Neural cell (in vitro differentiated cells): Measurements from ENCODE around the gene GLUL. TPM values are rescaled to one million over a fixed set of nuclear protein-coding genes. Genes with fewer than 3 reads are reported as not detected.

Experiments
- H2AFZ ChIP-seq: fragments of 200-600, 300-800 bp; sonication (generic), shearing (Covaris generic); 2 replicates; pipeline ENCODE4 v1.6.0; 2014; ENCODE audit warnings: low read depth, mild to moderate bottlenecking, antibody characterized with exemption, low read length, moderate library complexity
- H3F3A ChIP-seq: fragments of 200-600 bp; shearing (Covaris generic); 2 replicates; pipeline ENCODE4 v1.6.1; 2016; ENCODE audit warnings: mild to moderate bottlenecking, moderate library complexity, mixed read lengths, antibody characterized with exemption, low read length; ENCODE audit not compliant: insufficient read depth, poor library complexity, severe bottlenecking
- H3K27ac ChIP-seq: fragments of 200-600, 300-800 bp; sonication (generic), shearing (Covaris generic); 2 replicates; pipeline ENCODE4 v1.5.1; 2014; ENCODE audit warnings: mild to moderate bottlenecking, low read length, moderate library complexity
- H3K27me3 ChIP-seq: fragments of 300-800, 200-600 bp; sonication (generic), shearing (Covaris generic); 2 replicates; pipeline ENCODE4 v1.6.0; 2014; ENCODE audit warnings: mild to moderate bottlenecking, low read depth, low read length, moderate library complexity; ENCODE audit not compliant: insufficient read depth
- H3K36me3 ChIP-seq: fragments of 300-800, 200-600 bp; sonication (generic), shearing (Covaris generic); 2 replicates; pipeline ENCODE4 v1.5.1; 2014; ENCODE audit warnings: mild to moderate bottlenecking, antibody characterized with exemption, low read length, moderate library complexity; ENCODE audit not compliant: insufficient read depth
- H3K4me2 ChIP-seq: fragments of 300-800, 200-600 bp; sonication (generic), shearing (Covaris generic); 2 replicates; pipeline ENCODE4 v1.6.0; 2014; ENCODE audit warnings: mild to moderate bottlenecking, low read length
- H3K4me3 ChIP-seq: fragments of 300-800, 200-600 bp; sonication (generic), shearing (Covaris generic); 2 replicates; pipeline ENCODE4 v1.5.1; 2014; ENCODE audit warnings: mild to moderate bottlenecking, low read length, moderate library complexity
- H3K79me2 ChIP-seq: fragments of 200-600 bp; shearing (Covaris generic); replicated peaks from 2 replicates; pipeline ENCODE4 v1.6.0; 2014; ENCODE audit warnings: mild to moderate bottlenecking, low read length, moderate library complexity; ENCODE audit not compliant: insufficient read depth
- H3K9ac ChIP-seq: fragments of 300-800, 200-600 bp; sonication (generic), shearing (Covaris generic); 2 replicates; pipeline ENCODE4 v1.6.1; 2016; ENCODE audit warnings: mild to moderate bottlenecking, low read length, mixed read lengths
- H3K9me2 ChIP-seq: fragments of 200-600 bp; shearing (Covaris generic); 2 replicates; pipeline ENCODE4 v1.6.1; 2016; ENCODE audit warnings: mild to moderate bottlenecking, low read length, mixed read lengths; ENCODE audit not compliant: insufficient read depth
- H3K9me3 ChIP-seq: fragments of 200-600, 300-800 bp; sonication (generic), shearing (Covaris generic); 2 replicates; pipeline ENCODE4 v1.6.1; 2016; ENCODE audit warnings: mild to moderate bottlenecking, mixed run types, low read length, moderate library complexity, mixed read lengths
- H4K20me1 ChIP-seq: fragments of 200-600 bp; shearing (Covaris generic); 2 replicates; pipeline ENCODE4 v1.6.1; 2016; ENCODE audit warnings: mild to moderate bottlenecking, mixed run types; ENCODE audit not compliant: insufficient read depth
- EP300 ChIP-seq: fragments of 450-650 bp; conservative IDR thresholded peaks from 2 replicates; pipeline ENCODE4 v1.6.1; 2014; ENCODE audit warnings: antibody characterized with exemption, mild to moderate bottlenecking, moderate library complexity; ENCODE audit not compliant: poor library complexity, severe bottlenecking
- EZH2 ChIP-seq: fragments of 200-600, 300-800 bp; shearing (Covaris generic), sonication (generic); IDR thresholded peaks from 2 replicates; pipeline ENCODE4 v1.6.1; 2014; ENCODE audit warnings: antibody characterized with exemption, low read length, borderline replicate concordance, mild to moderate bottlenecking; ENCODE audit not compliant: insufficient read depth, poor library complexity, severe bottlenecking
- MXI1 ChIP-seq: fragments of 450-650 bp; conservative IDR thresholded peaks from 2 replicates; pipeline ENCODE4 v1.6.1; 2014; ENCODE audit warnings: antibody characterized with exemption, mild to moderate bottlenecking; ENCODE audit not compliant: poor library complexity, severe bottlenecking
- POLR2AphosphoS5 ChIP-seq: IDR thresholded peaks from 2 replicates; pipeline ENCODE4 v1.6.1; 2012
- RAD21 ChIP-seq: fragments of 450-650 bp; conservative IDR thresholded peaks from 2 replicates; pipeline ENCODE4 v1.6.1; 2014; ENCODE audit warnings: antibody characterized with exemption, mild to moderate bottlenecking, moderate library complexity
- SMC3 ChIP-seq: fragments of 450-650 bp; conservative IDR thresholded peaks from 2 replicates; pipeline ENCODE4 v1.6.1; 2014; ENCODE audit warnings: antibody characterized with exemption, mild to moderate bottlenecking, moderate library complexity; ENCODE audit not compliant: poor library complexity
- TAF1 ChIP-seq: IDR thresholded peaks from 2 replicates; pipeline ENCODE4 v1.6.1; 2012; ENCODE audit warnings: low read depth
- polyA plus RNA-seq: library from polyadenylated mRNA; depleted of rRNA; stranded (reverse); fragments of >200 nt; gene quantifications from 2 replicates; pipeline ENCODE4 v1.2.3, GENCODE V29; 2014
- TF ChIP-seq, protein P1 (sequence below): fragments of 450-650 bp; IDR thresholded peaks from 2 replicates; pipeline ENCODE4 v1.5.1; 2014; ENCODE audit warnings: antibody characterized with exemption, mild to moderate bottlenecking, moderate library complexity; ENCODE audit not compliant: poor library complexity, severe bottlenecking
- TF ChIP-seq, protein P2 (sequence below): IDR thresholded peaks from 2 replicates; pipeline ENCODE4 v1.6.1; 2012; ENCODE audit warnings: borderline replicate concordance

GLUL gene
- polyA plus RNA-seq, 1 donor from 2014 or later: 219 TPM

DNA sequence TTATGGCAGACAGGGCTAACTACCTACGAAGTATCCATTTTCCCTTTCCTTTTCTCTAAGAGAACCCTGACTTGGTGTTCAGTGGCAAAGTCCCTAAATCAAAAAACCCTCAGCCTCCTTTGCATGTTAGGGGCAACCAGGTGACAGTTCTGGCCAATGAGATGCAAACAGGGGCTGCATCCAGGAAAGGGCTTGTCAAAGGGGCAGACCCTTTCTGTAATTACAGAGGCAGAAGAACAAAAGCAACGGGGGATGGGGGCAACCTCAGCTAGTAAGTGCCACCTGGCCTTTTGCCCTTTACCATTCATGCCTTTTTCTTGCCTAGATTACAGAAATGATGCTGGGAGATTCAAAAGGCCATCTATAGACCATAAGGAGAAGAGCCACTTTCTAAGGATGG lies 34.4 kb downstream of the GLUL start:
- Histone ChIP-seq H3F3A (no peaks in the 10 kb centered on the region), H3K27me3 (no peaks in the 10 kb centered on the region), H3K79me2 (no peaks in the 10 kb centered on the region), H3K4me2 (no peak overlapping the region), H3K9ac (no peak overlapping the region), H3K27ac (no peak overlapping the region), H3K36me3 (no peaks in the 10 kb centered on the region), H4K20me1 (no peaks in the 10 kb centered on the region), H3K4me3 (no peak overlapping the region), H2AFZ (no peak overlapping the region), H3K9me3 (no peaks in the 10 kb centered on the region), H3K9me2 (no peaks in the 10 kb centered on the region)
- TF ChIP-seq SMC3 (no peak), POLR2AphosphoS5 (no peak), EZH2 (no peak), RAD21 (no peak), MXI1 (no peak), EP300 (no peak), TAF1 (no peak)
- TF ChIP-seq, protein P1, sequence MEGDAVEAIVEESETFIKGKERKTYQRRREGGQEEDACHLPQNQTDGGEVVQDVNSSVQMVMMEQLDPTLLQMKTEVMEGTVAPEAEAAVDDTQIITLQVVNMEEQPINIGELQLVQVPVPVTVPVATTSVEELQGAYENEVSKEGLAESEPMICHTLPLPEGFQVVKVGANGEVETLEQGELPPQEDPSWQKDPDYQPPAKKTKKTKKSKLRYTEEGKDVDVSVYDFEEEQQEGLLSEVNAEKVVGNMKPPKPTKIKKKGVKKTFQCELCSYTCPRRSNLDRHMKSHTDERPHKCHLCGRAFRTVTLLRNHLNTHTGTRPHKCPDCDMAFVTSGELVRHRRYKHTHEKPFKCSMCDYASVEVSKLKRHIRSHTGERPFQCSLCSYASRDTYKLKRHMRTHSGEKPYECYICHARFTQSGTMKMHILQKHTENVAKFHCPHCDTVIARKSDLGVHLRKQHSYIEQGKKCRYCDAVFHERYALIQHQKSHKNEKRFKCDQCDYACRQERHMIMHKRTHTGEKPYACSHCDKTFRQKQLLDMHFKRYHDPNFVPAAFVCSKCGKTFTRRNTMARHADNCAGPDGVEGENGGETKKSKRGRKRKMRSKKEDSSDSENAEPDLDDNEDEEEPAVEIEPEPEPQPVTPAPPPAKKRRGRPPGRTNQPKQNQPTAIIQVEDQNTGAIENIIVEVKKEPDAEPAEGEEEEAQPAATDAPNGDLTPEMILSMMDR: no peak
- TF ChIP-seq, protein P2, sequence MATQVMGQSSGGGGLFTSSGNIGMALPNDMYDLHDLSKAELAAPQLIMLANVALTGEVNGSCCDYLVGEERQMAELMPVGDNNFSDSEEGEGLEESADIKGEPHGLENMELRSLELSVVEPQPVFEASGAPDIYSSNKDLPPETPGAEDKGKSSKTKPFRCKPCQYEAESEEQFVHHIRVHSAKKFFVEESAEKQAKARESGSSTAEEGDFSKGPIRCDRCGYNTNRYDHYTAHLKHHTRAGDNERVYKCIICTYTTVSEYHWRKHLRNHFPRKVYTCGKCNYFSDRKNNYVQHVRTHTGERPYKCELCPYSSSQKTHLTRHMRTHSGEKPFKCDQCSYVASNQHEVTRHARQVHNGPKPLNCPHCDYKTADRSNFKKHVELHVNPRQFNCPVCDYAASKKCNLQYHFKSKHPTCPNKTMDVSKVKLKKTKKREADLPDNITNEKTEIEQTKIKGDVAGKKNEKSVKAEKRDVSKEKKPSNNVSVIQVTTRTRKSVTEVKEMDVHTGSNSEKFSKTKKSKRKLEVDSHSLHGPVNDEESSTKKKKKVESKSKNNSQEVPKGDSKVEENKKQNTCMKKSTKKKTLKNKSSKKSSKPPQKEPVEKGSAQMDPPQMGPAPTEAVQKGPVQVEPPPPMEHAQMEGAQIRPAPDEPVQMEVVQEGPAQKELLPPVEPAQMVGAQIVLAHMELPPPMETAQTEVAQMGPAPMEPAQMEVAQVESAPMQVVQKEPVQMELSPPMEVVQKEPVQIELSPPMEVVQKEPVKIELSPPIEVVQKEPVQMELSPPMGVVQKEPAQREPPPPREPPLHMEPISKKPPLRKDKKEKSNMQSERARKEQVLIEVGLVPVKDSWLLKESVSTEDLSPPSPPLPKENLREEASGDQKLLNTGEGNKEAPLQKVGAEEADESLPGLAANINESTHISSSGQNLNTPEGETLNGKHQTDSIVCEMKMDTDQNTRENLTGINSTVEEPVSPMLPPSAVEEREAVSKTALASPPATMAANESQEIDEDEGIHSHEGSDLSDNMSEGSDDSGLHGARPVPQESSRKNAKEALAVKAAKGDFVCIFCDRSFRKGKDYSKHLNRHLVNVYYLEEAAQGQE: no peak

DNA sequence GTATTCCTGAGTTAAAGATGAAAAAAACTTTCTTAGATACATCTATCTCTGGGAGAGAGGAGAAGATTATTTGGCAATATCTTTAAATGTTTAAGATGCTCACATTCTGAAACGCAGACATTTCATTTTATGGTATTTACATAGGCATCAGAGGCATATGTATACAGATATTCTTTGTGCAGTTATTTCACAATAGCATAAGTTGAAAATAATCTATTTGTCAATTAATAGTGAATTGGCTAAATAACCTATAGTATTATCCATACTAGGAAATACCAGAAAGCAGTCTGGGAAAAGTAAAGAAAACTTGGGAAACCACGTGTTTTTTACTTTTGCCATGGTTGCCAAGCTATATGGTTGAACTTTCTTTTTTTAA lies 35.9 kb downstream of the GLUL start:
- TF ChIP-seq POLR2AphosphoS5: no peak

DNA sequence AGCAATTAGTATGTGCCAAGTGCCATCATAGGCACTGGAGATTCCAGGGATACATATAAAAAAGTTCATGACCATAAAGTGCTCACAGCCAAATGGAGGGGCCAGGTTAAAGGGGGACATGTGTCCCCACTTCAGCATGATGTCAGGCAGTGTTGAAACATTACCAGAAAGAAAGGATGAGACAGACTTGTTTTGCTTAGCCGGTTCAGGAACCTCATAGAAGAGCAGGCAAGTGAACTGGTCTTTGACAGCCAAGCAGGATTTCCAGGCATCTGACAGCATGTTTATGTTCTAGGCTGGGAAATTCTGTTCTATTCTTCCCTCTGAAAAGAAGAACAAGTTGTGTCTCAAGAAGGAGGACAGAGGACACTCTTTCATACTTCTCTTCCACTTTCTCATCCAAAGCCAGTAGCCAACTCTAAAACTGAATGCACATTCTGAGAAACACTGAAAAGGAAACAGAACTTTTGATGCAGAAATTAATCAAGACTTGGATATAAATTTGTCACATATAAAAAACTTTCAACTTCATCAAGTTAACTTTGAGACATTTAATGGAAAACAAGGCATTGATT lies 39.7 kb downstream of the GLUL start:
- Histone ChIP-seq H3K4me2 (no peak overlapping the region), H3K27me3 (no peaks in the 10 kb centered on the region), H3K9me3 (no peaks in the 10 kb centered on the region), H3K27ac (no peak overlapping the region), H3K79me2 (no peaks in the 10 kb centered on the region), H4K20me1 (no peaks in the 10 kb centered on the region), H3K9me2 (no peaks in the 10 kb centered on the region), H2AFZ (no peak overlapping the region), H3K9ac (no peak overlapping the region), H3F3A (no peaks in the 10 kb centered on the region), H3K4me3 (no peak overlapping the region), H3K36me3 (no peaks in the 10 kb centered on the region)
- TF ChIP-seq POLR2AphosphoS5 (no peak), RAD21 (no peak), TAF1 (no peak), EZH2 (no peak), SMC3 (no peak), MXI1 (no peak), EP300 (no peak)
- TF ChIP-seq, protein P2: no peak
- TF ChIP-seq, protein P1: no peak

More for the DNA sequence above, 35.9 kb downstream of the GLUL start:
- H2AFZ ChIP-seq: no peak overlapping the region
- H3K79me2 ChIP-seq: no peaks in the 10 kb centered on the region
- no peak overlapping the region for H3K9ac ChIP-seq
- H3K9me3 ChIP-seq: no peaks in the 10 kb centered on the region
- H3K9me2 ChIP-seq: no peaks in the 10 kb centered on the region
- no peaks in the 10 kb centered on the region for H3K36me3 ChIP-seq
- H3K27ac ChIP-seq: no peak overlapping the region
- no peaks in the 10 kb centered on the region for H4K20me1 ChIP-seq
- H3K4me2 ChIP-seq: no peak overlapping the region
- no peak overlapping the region for H3K4me3 ChIP-seq
- no peaks in the 10 kb centered on the region for H3F3A ChIP-seq
- H3K27me3 ChIP-seq: no peaks in the 10 kb centered on the region
